8988T (cell line): ENCODE results near the gene BATF3.
"Not testable (repeated sequence)": the region's sequence is repeated elsewhere in the genome, so short reads cannot be mapped to it uniquely, and the experiment has no call there.

Experiments used
- DNase-seq: peaks from one replicate; pipeline ENCODE4 v3.0.0; 2011

Gene BATF3

GRCh38 chr1:212684076-212684475 is 15.6 kb downstream of the BATF3 start:
- DNase-seq = no peak

DNA sequence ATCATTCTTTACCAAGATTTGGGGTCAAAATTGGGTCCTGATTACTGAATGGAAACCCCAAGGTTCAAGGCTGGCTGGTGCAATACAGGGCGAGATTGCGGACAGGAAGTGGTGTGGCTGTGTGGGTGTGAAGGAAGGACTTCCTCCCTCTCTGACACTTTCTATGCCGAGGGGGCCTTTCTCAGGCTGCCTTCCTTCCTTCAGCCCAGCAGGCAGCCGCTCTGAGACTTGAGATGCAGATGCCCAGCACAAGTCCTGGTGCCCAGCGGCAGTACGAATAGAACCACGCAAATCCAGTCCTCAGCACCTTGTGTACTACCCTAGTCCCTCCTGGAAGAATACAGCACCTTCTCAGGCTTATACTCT is 16.3 kb downstream of the BATF3 start:
- DNase-seq = no peak

GRCh38 chr1:212680680-212681389 is 18.8 kb downstream of the BATF3 start:
- DNase-seq = no peak

- no peak for DNase-seq
Observed at GRCh38 chr1:212678456-212679410, 20.9 kb downstream of the BATF3 start.

- no peak for DNase-seq
Observed at GRCh38 chr1:212677573-212677972, 22.1 kb downstream of the BATF3 start.

GRCh38 chr1:212677136-212677535 is 22.5 kb downstream of the BATF3 start:
- no peak for DNase-seq

DNA sequence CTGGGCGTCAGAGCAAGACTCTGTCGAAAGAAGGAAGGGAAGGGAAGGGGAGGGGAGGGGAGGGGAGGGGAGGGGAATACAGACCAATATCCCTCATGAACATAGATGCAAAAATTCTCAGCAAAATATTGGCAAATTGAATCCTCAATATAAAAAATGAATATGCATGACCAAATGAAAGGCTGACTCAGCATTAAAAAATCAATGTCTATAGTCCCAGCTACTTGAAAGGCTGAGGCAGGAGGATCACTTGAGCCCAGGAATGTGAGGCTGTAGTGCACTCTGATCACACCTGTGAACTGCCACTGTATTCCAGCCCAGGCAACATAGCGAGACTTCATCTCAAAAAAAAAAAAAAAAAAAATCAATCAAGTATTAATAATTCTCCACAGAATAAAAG is 24.0 kb downstream of the BATF3 start:
- DNase-seq = no peak

DNA sequence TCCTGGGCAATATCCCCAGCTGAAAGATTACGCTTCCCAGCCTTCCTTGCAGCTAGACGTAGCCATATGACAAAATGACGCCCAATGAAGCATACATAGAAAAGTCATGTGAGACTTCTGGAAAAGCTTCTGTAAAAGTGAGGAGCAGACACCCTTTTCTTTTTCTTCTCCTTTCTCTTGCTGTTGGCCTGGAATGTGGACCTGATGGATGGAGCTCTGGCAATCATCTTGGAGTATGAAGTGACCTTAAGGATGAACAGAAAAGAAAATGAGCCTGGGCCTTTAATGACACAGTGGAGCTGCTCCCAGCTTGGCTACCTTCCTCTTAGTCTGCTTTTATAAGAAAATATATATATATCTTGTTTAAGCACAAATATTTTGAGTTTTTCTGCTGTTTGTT is 24.8 kb downstream of the BATF3 start:
- DNase-seq = no peak

- no peak for DNase-seq
Observed at GRCh38 chr1:212671342-212672031, 28.2 kb downstream of the BATF3 start.

GRCh38 chr1:212670882-212671281 is 28.8 kb downstream of the BATF3 start:
- no peak for DNase-seq

GRCh38 chr1:212670301-212670700 is 29.3 kb downstream of the BATF3 start:
- DNase-seq = no peak

- no peak for DNase-seq
Observed at GRCh38 chr1:212669600-212669999, 30.0 kb downstream of the BATF3 start.

DNA sequence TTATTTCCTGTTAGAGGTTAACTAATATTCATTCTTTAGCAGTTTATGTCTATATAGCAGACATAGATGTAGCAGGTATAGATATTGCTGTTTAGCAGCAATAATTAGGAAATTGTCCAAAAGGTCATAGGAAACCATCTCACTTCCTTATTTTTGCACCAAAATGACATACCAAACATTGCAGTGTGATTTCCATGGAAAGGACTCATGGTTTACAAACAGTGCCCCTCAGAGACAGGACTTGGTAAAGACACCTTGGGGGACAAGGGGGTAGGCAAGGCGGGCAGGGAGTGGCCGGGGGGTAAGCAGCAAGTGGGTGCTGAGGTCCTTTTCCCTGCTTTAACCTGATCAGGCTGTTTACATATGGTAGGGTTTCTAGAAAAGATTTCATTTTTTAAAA is 30.5 kb downstream of the BATF3 start:
- DNase-seq = peak; percentile 54

DNA sequence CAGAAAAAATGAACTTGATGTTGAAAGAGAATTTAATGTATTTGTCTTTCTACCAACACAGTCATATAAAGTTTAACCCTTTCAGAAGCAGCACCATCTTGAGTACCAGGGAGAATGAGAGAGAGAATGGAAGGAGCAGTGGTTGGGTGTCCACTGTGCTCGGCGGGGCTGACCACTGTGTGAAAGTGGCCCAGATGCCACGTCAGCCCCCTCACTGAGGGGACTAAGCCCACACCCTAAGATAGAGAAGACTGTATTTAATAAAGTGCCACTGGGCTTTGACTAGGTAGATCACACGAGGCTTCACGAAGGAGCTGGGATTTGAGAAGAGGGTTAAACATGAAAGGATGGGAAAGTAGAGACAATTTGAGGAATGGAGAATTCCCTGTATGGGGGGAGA is 31.2 kb downstream of the BATF3 start:
- DNase-seq = no peak

DNA sequence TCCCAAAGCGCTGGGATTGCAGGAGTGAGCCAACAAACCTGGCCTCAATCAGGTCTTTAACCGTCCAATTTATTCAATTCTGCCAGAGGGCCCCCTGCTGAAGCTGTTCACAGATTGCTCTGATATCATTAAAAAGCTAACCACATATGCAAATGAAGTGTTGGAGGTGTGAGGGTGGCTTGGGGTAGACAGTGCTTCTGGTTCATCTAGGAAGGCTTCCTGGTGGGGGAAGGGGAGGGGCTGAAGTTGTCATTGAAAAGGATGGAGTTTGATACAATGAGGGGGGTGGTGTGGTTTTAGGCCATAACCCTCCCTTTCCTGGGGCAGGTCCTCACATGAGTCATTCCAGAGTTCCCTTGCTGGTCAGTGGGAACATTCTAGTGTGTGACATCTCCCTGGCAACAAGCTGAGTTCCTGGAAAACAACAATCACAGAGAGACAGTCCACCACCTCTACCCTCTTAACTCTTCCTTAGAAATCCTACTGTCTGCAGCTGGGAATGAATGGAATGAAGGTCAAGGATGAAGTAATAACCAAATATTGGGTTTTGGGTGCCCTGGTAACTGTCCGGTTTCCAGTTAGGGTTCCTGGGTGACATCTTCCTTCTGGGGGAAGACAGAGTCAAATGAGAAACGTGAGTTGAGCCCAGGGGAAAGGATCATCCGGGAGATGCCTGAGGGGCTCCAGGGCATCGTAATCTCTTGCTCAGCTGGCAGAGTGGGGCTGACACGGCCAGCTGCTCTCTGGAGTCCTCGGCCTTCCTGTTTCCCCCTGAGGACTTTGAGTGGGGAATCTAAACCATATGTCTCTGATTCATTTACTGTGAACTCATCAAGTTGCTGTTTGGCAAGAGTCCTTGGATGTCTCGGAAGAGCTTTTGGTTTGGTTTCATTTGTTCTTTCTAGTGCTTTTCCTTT is 32.2 kb downstream of the BATF3 start:
- DNase-seq = no peak

DNA sequence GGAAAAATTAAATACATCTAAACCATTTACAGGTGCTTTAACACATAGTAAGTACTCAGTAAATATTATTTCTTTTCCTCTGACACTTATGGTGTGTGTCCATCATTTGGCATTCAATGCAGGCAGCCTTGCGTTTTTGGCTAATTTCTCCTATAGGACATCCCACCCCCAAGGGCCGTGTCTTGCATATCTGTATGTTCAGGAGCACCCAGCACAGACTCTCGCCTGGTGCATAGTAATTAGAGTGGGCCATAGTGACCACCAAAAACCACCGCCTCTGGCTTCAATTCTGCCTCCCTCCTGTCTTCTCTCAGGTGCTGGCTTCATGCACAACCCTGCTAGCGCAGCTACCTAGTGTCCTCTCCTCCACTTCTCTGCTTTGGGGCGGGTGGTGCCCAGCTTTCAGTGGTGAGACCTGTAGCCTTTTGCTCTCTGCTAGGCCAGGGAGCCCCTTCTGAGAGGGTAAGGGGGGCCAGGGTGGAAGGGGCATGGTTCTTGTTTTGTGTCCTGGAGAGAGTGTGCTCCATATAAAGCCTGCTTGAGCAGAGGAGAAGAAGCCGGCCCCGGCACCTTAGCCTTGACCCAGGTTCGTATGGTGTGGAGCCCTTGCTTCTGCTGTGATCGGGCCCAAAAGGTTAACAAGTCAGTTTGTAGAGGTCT is 33.4 kb downstream of the BATF3 start:
- no peak for DNase-seq

GRCh38 chr1:212665241-212666115 is 34.2 kb downstream of the BATF3 start:
- peak; percentile 74 for DNase-seq

- no peak for DNase-seq
Observed at GRCh38 chr1:212664409-212665199, 35.0 kb downstream of the BATF3 start.

DNA sequence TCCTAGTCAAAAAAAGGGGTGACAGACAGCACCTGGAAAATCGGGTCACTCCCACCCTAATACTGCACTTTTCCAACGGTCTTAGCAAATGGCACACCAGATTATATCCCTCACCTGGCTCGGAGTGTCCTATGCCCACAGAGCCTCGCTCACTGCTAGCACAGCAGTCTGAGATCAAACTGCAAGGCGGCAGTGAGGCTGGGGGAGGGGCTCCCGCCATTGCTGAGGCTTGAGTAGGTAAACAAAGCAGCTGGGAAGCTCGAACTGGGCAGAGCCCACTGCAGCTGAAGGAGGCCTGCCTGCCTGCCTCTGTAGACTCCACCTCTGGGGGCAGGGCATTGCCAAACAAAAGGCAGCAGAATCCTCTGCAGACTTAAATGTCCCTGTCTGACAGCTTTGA is 41.4 kb downstream of the BATF3 start:
- not testable (repeated sequence) for DNase-seq

DNA sequence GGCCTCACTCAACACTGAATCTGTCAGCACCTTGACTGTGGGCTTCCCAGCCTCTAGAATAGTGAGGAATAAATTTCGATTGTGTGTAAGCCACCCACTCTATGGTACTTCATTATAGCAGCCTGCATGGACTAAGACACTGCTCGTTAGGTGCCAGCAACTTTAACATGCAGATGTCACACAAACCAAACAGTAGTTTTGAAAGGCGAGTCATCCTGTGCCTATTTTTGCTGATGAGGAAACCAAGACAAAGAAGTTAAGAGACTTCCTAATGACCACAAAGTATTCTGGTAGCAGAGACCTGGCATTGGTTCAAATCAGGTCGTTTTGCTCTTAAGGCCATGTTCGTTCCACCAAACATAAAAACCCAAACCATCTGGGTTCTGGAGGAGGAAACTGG is 42.9 kb downstream of the BATF3 start:
- DNase-seq = no peak
